RCC 7860 (cell line): ENCODE data around the gene ANAPC2.

Source experiments
- DNase-seq: peaks from one replicate; pipeline ENCODE4 v3.0.0-alpha.2; 2015; ENCODE audit warnings: low spot score
- FAIRE-seq: peaks from 2 replicates; lab custom pipeline; 2012; peaks lifted over from hg19 to GRCh38; lab: Jason Lieb, UNC

Gene ANAPC2

DNA sequence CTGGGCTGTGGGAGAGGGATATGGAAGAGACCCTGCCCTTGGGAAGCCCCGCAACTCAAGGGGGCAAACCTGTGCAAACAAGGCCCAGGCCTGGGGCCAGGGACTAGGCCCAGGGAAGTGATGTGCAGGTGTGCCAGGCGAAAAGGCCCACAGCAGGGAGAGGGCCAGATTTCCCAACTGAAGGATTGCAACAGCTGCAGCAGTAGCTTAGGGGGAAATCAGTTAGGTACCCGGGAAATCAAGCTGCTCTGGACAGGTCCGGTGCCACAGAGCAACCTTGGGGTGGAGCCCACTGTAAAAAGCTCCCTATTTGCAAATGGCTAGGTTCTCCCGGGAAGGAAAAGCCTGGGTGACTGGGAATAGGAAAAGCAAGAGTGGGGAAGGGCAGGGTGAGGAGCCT lies 39.0 kb downstream of the ANAPC2 start:
- DNase-seq (no peak), FAIRE-seq (no peak)

- FAIRE-seq (no peak), DNase-seq (no peak)
These were observed 39.7 kb downstream of the ANAPC2 start for GRCh38 chr9:137148661-137149060.

GRCh38 chr9:137148242-137148641 lies 40.1 kb downstream of the ANAPC2 start:
- no peak for FAIRE-seq

DNA sequence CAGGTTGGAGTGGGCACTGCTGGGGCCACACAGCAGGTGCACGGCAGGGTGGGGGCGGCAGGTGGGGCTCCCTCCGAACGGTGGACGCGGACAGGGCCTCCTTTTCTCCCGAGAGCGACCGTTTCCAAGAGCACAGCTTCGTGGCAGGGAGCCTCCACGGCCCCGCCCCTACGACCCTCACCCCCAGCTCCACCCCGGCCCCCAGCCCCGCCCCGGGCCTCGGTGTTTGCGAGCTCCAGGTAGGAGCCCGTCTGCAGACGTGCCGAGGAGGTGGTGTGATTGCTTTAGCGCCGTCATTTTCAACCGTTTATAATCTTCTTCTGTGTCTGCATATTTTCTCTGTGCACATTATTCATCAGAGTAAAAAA lies 40.6 kb downstream of the ANAPC2 start:
- no peak for FAIRE-seq
- DNase-seq = no peak

More at GRCh38 chr9:137148242-137148641, 40.1 kb downstream of the ANAPC2 start:
- no peak for DNase-seq

GRCh38 chr9:137147091-137147792 lies 41.1 kb downstream of the ANAPC2 start:
- FAIRE-seq = no peak
- no peak for DNase-seq

DNA sequence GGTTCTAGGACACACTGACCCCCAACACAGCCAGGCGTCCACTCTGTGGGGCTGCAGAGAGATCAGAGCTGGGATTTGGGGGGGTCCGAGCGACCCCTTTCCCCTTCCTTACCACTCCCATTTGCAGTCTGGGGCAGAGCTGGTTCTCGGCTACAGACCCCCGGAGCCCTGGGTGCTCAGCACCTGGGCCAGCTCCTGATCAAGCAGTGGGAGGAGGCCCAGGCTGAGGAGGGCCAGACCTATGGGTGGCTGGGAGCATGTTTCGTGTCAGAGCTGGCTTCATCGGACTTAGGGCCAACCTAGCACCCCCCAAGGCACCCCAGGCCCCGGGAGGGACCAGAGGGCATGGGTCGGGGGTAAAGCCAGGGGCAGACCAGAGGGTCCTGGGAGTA lies 41.8 kb downstream of the ANAPC2 start:
- FAIRE-seq (no peak), DNase-seq (no peak)

GRCh38 chr9:137145731-137146526 lies 42.4 kb downstream of the ANAPC2 start:
- FAIRE-seq = no peak
- DNase-seq = no peak

- DNase-seq (no peak), FAIRE-seq (no peak)
These were observed 44.9 kb downstream of the ANAPC2 start for GRCh38 chr9:137143459-137143858.

- no peak for FAIRE-seq
- no peak for DNase-seq
These were observed 46.1 kb downstream of the ANAPC2 start for GRCh38 chr9:137141976-137142936.

DNA sequence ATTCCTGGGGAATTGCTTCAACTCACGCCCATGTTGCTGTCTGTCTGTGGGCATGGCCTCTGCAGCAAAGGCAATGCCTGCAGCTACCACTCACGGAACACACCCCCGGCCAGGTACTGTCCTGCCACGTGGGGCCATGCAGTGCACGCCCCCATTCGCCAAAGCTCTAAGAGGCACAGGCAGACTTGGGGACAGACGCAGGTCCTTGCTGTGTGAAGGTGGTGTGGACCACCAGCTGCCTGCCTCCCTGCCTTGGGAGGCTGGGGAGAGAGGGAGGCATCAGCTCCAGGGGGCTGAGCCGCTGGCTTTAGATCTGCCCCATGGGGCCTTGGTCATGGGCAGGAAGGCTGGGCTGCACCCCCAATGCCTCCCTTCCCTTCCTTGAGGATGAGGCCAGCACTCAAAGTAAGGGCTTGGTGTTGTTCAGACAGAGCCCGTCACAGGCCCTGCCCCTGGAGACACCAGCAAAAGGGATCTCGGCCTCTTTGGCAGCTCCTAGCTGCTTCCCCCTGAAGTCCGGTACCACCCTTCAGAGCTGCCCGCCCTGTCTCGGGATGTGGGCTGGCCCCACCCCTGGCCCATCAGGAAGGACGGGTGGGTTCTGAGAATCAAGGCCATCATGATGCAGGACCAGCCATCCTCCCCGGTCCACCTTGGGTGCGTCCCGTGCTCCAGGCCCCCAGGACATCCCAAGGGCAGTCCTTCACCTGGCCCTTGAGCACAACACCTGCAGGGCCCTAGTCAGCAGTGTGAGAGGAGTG lies 47.1 kb downstream of the ANAPC2 start:
- no peak for DNase-seq
- FAIRE-seq = no peak

GRCh38 chr9:137140151-137141012 lies 48.0 kb downstream of the ANAPC2 start:
- no peak for DNase-seq
- FAIRE-seq = no peak

DNA sequence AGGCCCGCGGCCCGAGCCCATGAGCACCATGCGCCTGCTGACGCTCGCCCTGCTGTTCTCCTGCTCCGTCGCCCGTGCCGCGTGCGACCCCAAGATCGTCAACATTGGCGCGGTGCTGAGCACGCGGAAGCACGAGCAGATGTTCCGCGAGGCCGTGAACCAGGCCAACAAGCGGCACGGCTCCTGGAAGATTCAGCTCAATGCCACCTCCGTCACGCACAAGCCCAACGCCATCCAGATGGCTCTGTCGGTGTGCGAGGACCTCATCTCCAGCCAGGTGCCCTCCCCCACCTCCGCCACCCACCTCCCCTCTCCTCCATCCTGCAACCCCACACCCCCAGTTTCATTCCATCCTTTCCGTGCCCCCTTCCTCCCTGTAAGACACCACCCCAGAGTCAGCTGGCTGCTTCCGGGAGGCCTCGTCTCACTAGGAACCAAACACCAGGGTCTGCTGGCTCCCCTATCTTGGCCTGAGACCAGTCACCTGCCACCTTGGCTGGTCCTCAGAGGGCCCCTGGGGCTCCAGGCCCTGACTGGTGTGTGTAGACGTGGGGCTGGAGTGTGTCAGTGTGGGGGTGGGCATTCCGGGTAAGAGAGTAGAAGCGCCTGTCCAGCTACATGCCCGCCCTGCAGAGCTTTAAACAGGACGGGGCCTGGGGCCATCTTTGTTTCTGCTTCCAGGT lies 48.8 kb downstream of the ANAPC2 start:
- FAIRE-seq (no peak), DNase-seq (no peak)

DNA sequence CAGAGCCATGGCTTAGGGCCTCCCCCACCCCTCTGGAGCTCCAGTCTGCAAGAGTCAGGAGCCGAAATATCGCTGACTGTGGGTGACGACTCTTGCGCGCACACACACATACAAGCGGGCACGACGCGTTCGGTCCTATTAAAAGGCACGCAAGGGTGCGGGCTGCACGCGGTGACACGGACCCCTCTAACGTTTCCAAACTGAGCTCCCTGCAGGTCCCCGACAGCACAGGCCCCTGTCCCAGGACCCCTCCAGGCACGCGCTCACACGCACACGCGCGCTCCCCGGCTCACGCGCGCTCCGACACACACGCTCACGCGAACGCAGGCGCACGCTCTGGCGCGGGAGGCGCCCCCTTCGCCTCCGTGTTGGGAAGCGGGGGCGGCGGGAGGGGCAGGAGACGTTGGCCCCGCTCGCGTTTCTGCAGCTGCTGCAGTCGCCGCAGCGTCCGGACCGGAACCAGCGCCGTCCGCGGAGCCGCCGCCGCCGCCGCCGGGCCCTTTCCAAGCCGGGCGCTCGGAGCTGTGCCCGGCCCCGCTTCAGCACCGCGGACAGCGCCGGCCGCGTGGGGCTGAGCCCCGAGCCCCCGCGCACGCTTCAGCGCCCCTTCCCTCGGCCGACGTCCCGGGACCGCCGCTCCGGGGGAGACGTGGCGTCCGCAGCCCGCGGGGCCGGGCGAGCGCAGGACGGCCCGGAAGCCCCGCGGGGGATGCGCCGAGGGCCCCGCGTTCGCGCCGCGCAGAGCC lies 49.5 kb downstream of the ANAPC2 start, which contains the start of gene GRIN1:
Gene GRIN1, plus strand, starts transcription at position 433 of the 746 bp plus-strand sequence. CDS start 333 bp downstream, outside the sequence.
- DNase-seq = no peak
- no peak for FAIRE-seq

DNA sequence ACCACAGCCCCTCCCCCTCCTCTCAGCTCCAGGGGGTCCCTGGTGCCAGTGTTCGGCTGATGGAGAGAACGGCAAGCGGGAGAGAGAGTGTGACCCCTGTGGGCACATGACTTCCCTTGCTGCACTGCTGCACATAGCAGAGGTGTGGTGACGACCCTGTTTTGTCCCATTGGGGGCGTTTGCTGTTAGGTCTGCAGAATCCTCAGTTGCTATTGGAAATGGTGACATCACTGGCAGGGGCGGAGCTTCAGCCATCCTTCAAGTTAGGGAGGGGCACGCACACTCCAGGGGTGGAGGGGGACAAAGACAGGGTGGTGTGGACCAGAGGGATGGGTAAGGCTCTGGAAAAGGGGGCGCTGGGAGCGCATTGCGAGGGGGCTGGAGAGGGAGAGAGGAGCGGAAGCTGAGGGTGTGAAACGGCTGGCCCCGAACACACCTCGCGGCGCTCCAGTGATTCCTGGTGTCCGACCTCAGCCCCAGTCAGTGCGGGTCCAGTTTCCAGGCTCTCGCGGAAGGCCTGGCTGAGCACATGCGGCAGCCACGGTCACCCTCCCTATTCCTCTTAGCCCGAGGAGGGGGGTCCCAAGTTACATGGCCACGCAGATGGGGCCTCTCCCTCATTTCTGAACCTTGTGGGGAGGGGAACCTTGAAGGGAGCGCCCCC lies 50.2 kb downstream of the ANAPC2 start:
- DNase-seq (peak; percentile 14), FAIRE-seq (no peak)

- DNase-seq (no peak), FAIRE-seq (no peak)
These were observed 51.3 kb downstream of the ANAPC2 start for GRCh38 chr9:137136881-137137607.

DNA sequence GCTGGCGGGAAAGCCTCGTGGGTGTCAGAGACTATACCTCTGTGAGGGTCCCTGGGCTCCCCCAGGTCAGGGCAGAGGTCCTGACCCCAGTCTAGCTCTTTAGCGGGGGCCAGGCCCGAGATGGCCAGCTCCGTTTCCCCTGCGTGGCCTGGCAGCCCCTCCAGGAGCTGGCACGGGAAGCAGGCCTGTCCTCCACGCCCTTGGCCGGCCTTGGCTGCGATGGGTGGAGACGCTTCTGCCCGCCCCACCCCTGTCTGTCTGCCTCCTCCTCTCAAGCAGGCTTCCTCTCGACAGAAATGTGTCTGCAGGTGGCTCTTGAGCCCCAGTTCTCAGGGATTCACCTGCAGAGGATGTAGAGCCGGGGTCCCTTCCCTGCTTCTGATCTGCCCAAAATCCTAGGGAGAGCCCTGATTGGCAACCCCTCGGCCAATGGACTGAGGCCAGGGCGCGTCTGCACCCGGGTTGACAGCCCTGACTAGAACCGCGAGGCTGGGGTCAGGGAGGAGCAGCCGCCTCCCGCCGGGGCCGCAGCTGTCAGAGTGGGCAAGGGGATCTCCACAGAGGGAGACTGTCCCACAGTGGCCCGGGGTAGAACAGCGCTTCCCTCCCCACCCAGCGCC lies 52.0 kb downstream of the ANAPC2 start:
- FAIRE-seq (no peak), DNase-seq (no peak)
